Urothelium cell line (cell line): ENCODE measurements around the gene MRGPRE.
"Not testable (repeated sequence)": the region's sequence is repeated elsewhere in the genome, so short reads cannot be mapped to it uniquely, and the experiment has no call there.

Experiments used
- DNase-seq: peaks from one replicate; pipeline ENCODE4 v3.0.0; 2011; ENCODE audit warnings: low spot score, mixed read lengths
- FAIRE-seq: peaks from 2 replicates; lab custom pipeline; 2011; peaks lifted over from hg19 to GRCh38; lab: Jason Lieb, UNC

MRGPRE gene, protein sequence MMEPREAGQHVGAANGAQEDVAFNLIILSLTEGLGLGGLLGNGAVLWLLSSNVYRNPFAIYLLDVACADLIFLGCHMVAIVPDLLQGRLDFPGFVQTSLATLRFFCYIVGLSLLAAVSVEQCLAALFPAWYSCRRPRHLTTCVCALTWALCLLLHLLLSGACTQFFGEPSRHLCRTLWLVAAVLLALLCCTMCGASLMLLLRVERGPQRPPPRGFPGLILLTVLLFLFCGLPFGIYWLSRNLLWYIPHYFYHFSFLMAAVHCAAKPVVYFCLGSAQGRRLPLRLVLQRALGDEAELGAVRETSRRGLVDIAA

DNA sequence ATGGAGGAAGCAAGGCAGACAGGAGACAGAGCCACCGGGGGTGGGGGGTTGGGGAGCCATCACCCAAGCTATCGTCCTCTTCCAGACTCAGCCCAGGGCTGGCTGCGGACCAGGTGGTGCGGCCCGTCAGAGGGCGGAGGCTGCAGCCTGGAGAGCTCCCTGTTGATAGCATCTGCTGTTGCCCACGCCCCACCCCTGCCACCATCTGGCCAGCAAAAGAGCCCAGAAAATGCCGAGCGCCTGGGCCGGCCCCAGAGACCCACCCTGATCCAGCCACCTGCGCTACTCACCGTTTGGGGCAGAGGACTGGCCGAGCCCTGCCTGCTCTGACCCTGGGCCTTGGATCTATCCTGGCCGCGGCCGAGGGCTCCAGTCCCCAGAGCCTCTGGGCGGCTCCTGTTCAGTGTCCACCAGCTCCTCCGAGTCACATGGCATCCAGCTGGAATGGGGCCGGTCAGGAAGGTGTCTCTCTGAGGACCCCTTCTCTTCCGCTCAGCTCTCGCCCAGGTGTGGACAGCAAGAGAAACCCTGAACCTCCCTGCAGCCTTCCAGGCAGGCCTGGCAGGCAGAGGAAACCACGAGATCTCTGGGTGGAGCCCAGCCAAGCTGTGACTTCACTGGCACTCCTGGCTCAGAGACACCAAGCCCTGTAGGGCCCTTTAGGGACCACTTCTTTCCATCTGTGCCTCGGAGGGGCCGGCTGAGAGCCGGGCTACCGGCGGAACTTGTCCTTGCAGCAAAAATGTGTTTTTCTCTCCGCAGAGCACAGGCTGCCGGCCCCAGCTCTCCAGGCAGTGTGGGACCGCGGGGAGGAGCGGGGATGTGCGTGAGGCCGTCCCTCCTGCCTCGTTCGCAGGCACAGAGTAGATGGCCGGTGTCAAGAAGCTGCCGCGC, at the start of gene MRGPRE:
MRGPRE (minus strand) TSS at position 567 of the 894 bp plus-strand sequence. CDS start 3,618 bp downstream, outside the sequence.
- DNase-seq: no peak
- no peak for FAIRE-seq

DNA sequence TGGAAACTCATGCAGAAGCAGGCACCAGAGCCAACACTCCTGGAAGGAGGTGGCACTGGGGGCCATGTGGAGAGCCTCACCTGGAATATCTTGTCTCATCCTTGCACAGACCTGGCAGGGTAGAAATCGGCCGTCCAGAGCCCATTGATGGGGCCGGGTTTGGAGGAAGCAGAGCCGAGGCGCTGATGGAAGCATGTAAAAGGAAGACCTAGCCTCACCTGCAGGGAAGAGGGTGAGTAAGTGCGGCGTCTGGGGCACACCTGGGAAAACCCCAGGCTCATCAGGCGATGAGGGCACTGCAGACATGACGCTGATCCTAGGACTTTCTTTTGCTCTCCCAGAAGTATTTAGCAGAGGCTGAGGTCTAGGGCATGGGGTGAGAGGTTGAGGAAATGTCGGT, 48.9 kb upstream of the MRGPRE start:
- not testable (repeated sequence) for FAIRE-seq, DNase-seq

GRCh38 chr11:3280662-3281061, 48.4 kb upstream of the MRGPRE start:
- FAIRE-seq, DNase-seq: not testable (repeated sequence)

DNA sequence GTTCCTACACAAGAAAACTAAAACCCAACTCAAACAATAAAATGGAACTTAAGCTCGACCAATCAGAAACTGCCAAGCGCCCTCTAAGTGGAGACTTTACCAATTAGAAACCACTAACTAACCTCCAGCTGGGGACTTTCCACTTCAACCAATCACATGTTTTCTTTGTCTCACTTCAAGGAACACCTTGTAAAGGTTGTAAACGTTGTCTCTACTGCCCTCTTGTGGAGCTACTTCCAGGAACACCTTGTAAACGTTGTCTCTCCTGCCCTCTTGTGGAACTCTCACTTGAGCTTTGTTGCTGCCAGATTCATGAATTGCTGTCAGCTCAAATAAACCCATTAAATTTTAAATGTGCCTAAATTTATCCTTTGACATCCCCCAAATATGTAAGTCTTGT, 46.7 kb upstream of the MRGPRE start:
- FAIRE-seq, DNase-seq: not testable (repeated sequence)

DNA sequence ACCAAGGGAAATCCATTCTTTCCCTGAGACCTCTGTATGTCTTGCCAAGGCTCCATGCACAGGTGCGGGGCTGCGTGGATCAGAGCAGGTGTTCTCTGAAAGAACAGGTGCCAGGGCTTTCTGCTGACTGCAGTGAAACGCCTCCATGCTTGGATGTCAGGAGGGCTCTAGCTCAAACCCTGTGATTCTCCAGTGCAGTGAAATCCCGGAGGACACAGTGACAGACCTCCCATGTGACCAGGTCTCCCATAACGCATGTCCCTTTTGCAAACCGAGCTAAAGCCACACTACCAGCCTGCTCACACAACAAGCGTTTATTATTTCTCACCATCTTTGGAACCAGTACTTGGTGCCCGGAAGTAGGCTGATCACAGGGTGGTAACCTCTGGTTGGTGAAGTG, 41.4 kb upstream of the MRGPRE start:
- not testable (repeated sequence) for FAIRE-seq

GRCh38 chr11:3262548-3262947, 30.3 kb upstream of the MRGPRE start:
- DNase-seq, FAIRE-seq: not testable (repeated sequence)

More for the DNA sequence above, 41.4 kb upstream of the MRGPRE start:
- DNase-seq: not testable (repeated sequence)

GRCh38 chr11:3261831-3262230, 29.6 kb upstream of the MRGPRE start:
- not testable (repeated sequence) for FAIRE-seq, DNase-seq

- FAIRE-seq: not testable (repeated sequence)
These were observed 25.3 kb upstream of the MRGPRE start for GRCh38 chr11:3257509-3257908.

GRCh38 chr11:3255241-3255640, 23.0 kb upstream of the MRGPRE start:
- FAIRE-seq: not testable (repeated sequence)

More at GRCh38 chr11:3257509-3257908, 25.3 kb upstream of the MRGPRE start:
- DNase-seq: not testable (repeated sequence)

DNA sequence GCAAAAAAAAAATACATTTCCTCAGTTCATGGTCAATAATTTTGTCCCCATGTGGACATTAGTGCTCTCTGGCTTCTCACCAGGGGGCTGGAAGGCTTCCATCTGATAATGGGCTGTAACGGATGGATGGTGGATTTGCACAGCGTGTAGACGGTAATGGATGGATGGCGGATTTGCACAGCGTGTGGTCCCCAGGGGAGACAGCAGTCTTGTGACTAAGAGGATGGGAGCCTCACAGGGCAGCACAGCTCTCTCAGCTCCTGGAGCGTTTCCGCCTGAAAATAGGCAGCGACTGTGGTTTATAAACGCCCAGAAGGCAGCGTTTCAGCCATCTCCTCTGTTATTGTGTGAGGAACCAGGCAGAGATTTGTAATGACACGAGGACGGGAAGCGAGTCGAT, 22.6 kb upstream of the MRGPRE start:
- not testable (repeated sequence) for FAIRE-seq, DNase-seq

More at GRCh38 chr11:3255241-3255640, 23.0 kb upstream of the MRGPRE start:
- not testable (repeated sequence) for DNase-seq

GRCh38 chr11:3245071-3245470, 12.9 kb upstream of the MRGPRE start:
- FAIRE-seq (no peak), DNase-seq (no peak)

GRCh38 chr11:3243880-3244279, 11.7 kb upstream of the MRGPRE start:
- DNase-seq: no peak
- FAIRE-seq: no peak

DNA sequence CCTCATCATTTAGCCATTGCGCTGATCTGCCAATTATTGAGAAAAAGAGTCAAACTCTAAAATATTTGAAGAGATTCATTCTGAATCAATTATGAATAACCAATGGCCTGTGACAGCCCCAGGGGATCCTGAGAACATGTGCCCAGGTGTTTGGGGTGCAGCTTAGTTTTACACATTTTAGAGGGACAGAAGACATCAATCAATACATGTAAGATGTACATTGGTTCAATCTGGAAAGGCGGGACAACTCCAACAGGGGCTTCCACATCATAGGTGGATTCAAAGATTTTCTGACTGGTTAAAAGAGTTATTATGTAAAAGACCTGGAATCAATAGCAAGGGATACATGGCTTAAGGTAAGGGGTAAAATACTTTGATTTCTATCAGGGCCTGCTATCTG, 4.9 kb upstream of the MRGPRE start:
- no peak for FAIRE-seq
- DNase-seq: no peak

- FAIRE-seq: no peak
- DNase-seq: no peak
These were observed 2.6 kb upstream of the MRGPRE start for GRCh38 chr11:3234846-3235245.

DNA sequence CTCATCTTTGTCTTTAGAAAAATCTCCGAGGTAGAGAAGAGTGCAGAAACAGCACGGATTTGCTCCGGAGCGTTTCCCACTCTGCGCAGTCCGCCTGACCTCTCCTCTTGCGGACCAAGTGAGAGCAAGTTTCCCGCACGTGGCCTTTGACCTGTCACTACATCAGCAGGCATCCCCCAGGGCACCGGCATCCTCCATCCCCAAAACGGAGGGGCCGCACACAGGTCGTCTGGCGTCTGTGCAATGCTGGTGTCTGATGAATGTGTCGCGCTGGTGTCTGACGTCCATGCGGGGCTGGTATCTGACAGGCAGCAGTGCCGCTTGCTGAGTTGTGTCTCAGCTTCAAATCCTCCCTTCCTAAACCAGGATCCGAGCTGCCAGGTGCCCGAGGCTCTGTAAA, 739 bp upstream of the MRGPRE start:
- DNase-seq: no peak
- FAIRE-seq: no peak

- FAIRE-seq: no peak
These were observed 717 bp downstream of the MRGPRE start for GRCh38 chr11:3231550-3231850.

DNA sequence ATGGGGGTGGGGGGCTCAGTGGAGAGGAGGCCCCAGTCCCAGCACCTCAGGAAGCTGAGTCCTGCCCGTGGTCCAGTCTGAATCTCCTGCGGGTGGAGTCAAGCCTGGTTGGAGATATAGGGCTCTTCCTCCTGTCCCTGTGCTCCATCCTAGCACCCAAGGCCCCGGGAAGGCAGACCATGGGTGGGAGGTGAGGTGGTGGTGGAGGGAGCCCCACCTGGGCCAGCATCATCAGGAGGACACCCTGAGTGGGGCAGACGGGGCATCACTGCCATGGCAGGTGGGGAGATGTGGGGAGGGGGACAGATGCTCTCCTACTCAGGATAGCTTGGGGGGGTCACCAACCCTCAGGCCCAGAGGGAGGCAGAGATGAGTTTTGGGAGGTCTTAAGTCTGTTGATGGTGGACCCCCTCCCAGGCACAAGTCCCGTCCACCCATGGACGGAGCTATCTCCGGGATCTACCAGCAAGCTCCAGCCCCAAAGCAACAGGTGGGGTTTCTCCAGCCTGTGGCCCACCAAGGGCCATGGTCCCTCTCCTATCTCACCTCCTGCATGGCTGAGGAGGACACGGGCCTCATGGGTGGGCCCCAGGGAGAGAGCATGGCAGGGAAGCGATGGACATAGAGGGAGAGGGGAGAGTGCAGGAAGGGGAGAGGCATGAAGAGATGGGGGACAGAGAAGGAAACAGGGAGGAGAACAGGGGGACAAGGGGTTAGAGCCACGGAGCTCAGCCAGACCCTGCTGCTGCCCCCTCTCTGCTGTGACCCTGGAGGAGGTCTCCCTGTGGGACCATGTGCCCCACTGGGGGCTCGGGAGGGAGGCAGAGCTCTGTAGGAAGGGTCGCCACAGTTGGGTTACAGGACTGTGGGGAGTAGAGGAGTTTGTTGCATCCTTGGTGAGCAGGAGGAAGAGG, 1.3 kb downstream of the MRGPRE start:
- DNase-seq (no peak), FAIRE-seq (no peak)

More at GRCh38 chr11:3231550-3231850, 717 bp downstream of the MRGPRE start:
- no peak for DNase-seq

DNA sequence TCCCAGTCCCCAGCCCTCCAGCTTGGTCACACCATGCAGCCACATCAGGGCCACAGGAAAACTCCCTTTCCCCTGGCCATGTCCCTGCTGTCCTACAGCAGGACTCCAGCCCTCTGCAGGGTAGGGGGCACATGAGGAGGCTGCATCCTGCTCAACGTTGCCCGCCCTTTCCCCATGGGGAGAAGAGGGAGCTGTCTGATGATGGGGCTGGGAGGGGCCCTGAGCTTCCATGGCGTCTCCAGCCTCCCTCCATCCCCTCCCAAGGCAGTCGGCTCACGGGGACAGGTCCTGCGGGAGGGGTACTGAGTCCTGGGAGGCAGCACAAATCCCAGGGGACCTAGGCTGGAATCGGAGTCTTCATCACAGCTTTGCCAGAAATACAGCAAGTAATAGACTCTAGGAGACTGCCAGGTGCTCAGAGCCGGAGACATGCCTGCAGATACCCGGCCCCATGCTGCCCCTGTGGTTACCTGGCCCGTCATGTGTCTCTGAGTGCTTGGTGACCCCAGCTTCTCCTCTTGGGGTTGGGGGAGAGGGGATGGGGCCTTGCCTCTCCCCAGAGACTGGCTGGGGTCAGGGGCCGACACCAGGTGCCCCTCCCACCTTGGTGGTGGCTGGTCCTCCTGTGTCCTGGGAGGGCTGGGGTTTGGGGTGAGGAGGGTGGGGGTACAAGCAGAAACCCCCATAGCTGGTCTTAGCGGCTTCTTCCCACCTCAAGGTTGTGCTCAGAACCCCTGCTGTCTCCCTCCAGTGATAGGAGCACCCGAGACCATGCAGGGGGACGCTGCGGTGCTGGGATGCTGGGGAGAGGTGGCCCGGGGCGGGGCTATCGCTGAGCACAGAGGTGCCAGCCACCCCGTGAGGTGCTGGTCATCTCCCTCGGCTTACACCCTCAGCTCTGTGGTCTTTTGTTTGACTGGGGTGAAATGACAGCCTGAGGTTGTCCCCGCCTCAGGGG, 2.3 kb downstream of the MRGPRE start:
- no peak for FAIRE-seq
- DNase-seq: no peak

- DNase-seq: no peak
These were observed 3.8 kb downstream of the MRGPRE start for GRCh38 chr11:3228445-3228829.

More at GRCh38 chr11:3228445-3228829, 3.8 kb downstream of the MRGPRE start:
- no peak for FAIRE-seq
